ENCODE data around the gene DAB2. TPM values are rescaled to one million over a fixed set of nuclear protein-coding genes. Genes with fewer than 3 reads are reported as not detected.

DAB2 gene
- total RNA-seq, 2 experiments from 2014 or later = 0.40 TPM; not detected in 1

- Histone ChIP-seq H2AFZ (ENCODE audit: low read length) (no peak overlapping the region), H3K4me1 (ENCODE audit: insufficient read depth, low read length, poor library complexity, severe bottlenecking) (no peaks in the 10 kb centered on the region), H3K79me2 (ENCODE audit: insufficient read depth, low read depth, low read length) (no peaks in the 10 kb centered on the region), H3K36me3 (ENCODE audit: insufficient read depth, low read length) (no peaks in the 10 kb centered on the region), H3K9me2 (ENCODE audit: insufficient read depth, low read length) (no peaks in the 10 kb centered on the region), H3K4me2 (ENCODE audit: low read length) (no peak overlapping the region), H4K20me1 (ENCODE audit: insufficient read depth, low read length) (no peaks in the 10 kb centered on the region), H3K9me3 (ENCODE audit: low read length) (no peaks in the 10 kb centered on the region), H3K27ac (ENCODE audit: low read depth, low read length, poor library complexity, severe bottlenecking) (no peak overlapping the region), H3K4me3 (ENCODE audit: low read depth, low read length, poor library complexity, severe bottlenecking) (no peak overlapping the region)
- POLR2A ChIA-PET = interaction anchor here (0.6 kb wide), 2 partner anchors 582 to 666 kb away, joined by 3 to 4 read pairs; no protein-coding TSS in a partner anchor
- BruUV-seq (replicated peaks) = no TSS peak
- no peak for DNase-seq (ENCODE audit: low spot score)
- TF ChIP-seq CTCF (conservative IDR thresholded peaks at IDR 0.05; ENCODE audit: low read length) (no peak), EZH2phosphoT487 (IDR thresholded peaks at IDR 0.05; ENCODE audit: borderline replicate concordance, low read depth, low read length) (no peak)
- CTCF ChIA-PET (ENCODE audit: unreplicated experiment) = no interaction called here
- intact Hi-C loops (cut with micrococcal nuclease; ENCODE audit: unreplicated experiment) = no loop called here
Observed at GRCh38 chr5:39440192-39440957, 15.6 kb upstream of the DAB2 start.

GRCh38 chr5:39439582-39440162 is 14.9 kb upstream of the DAB2 start:
- TF ChIP-seq CTCF (conservative IDR thresholded peaks at IDR 0.05; ENCODE audit: low read length) (no peak), EZH2phosphoT487 (IDR thresholded peaks at IDR 0.05; ENCODE audit: borderline replicate concordance, low read depth, low read length) (no peak)
- no peak overlapping the region for H3K4me2 ChIP-seq (ENCODE audit: low read length)
- no peak overlapping the region for H3K4me3 ChIP-seq (ENCODE audit: low read depth, low read length, poor library complexity, severe bottlenecking)
- DNase-seq (ENCODE audit: low spot score) = no peak
- H3K9me3 ChIP-seq (ENCODE audit: low read length) = no peaks in the 10 kb centered on the region
- BruUV-seq (replicated peaks) = no TSS peak
- H2AFZ ChIP-seq (ENCODE audit: low read length) = no peak overlapping the region
- H4K20me1 ChIP-seq (ENCODE audit: insufficient read depth, low read length) = no peaks in the 10 kb centered on the region
- ChIA-PET CTCF (ENCODE audit: unreplicated experiment) (no interaction called here), POLR2A (no interaction called here)
- no peaks in the 10 kb centered on the region for H3K79me2 ChIP-seq (ENCODE audit: insufficient read depth, low read depth, low read length)
- no peaks in the 10 kb centered on the region for H3K9me2 ChIP-seq (ENCODE audit: insufficient read depth, low read length)
- H3K4me1 ChIP-seq (ENCODE audit: insufficient read depth, low read length, poor library complexity, severe bottlenecking) = no peaks in the 10 kb centered on the region
- intact Hi-C loops (cut with micrococcal nuclease; ENCODE audit: unreplicated experiment) = no loop called here
- H3K36me3 ChIP-seq (ENCODE audit: insufficient read depth, low read length) = no peaks in the 10 kb centered on the region
- H3K27ac ChIP-seq (ENCODE audit: low read depth, low read length, poor library complexity, severe bottlenecking) = no peak overlapping the region

GRCh38 chr5:39437467-39437866 is 12.7 kb upstream of the DAB2 start:
- Histone ChIP-seq H3K9me2 (ENCODE audit: insufficient read depth, low read length) (no peaks in the 10 kb centered on the region), H3K4me3 (ENCODE audit: low read depth, low read length, poor library complexity, severe bottlenecking) (no peak overlapping the region), H3K4me1 (ENCODE audit: insufficient read depth, low read length, poor library complexity, severe bottlenecking) (no peaks in the 10 kb centered on the region), H3K79me2 (ENCODE audit: insufficient read depth, low read depth, low read length) (no peaks in the 10 kb centered on the region), H3K27ac (ENCODE audit: low read depth, low read length, poor library complexity, severe bottlenecking) (no peak overlapping the region), H3K4me2 (ENCODE audit: low read length) (no peak overlapping the region), H2AFZ (ENCODE audit: low read length) (no peak overlapping the region), H3K36me3 (ENCODE audit: insufficient read depth, low read length) (no peaks in the 10 kb centered on the region), H3K9me3 (ENCODE audit: low read length) (no peaks in the 10 kb centered on the region), H4K20me1 (ENCODE audit: insufficient read depth, low read length) (no peaks in the 10 kb centered on the region)
- ChIA-PET POLR2A (interaction anchor here (0.7 kb wide), 1 partner anchor 17 kb away, joined by 3 read pairs; no protein-coding TSS in a partner anchor), CTCF (ENCODE audit: unreplicated experiment) (no interaction called here)
- BruUV-seq (replicated peaks) = no TSS peak
- TF ChIP-seq EZH2phosphoT487 (IDR thresholded peaks at IDR 0.05; ENCODE audit: borderline replicate concordance, low read depth, low read length) (no peak), CTCF (conservative IDR thresholded peaks at IDR 0.05; ENCODE audit: low read length) (no peak)
- intact Hi-C loops (cut with micrococcal nuclease; ENCODE audit: unreplicated experiment) = no loop called here
- DNase-seq (ENCODE audit: low spot score) = no peak
